Activated T-cell treated with anti-CD3 and anti-CD28 coated beads, Interleukin-2, amount 50 U/mL, for 4 hours (primary cell): ENCODE data around the gene OTC. TPM values are rescaled to one million over a fixed set of nuclear protein-coding genes. Genes with fewer than 3 reads are reported as not detected.

Source experiments
- ATAC-seq, 2 donors: fragments of 200-7000 bp; cut with Tn5 transposase; one replicate each; pipeline ENCODE4 v1.10.0; 2021
- DNase-seq: peaks from one replicate; pipeline ENCODE4 v3.0.0-alpha.2; 2020
- H3K27me3 Mint-ChIP-seq: one replicate; pipeline ENCODE4 v1.8.0; 2021; ENCODE audit warnings: low read depth, mixed read lengths
- H3K36me3 Mint-ChIP-seq: one replicate; pipeline ENCODE4 v1.8.0; 2022; ENCODE audit warnings: mixed read lengths; ENCODE audit not compliant: insufficient read depth
- H3K4me1 Mint-ChIP-seq: one replicate; pipeline ENCODE4 v1.8.0; 2021; ENCODE audit warnings: low read depth, mixed read lengths
- H3K4me3 Mint-ChIP-seq: one replicate; pipeline ENCODE4 v1.8.0; 2021; ENCODE audit warnings: mild to moderate bottlenecking, moderate library complexity, mixed read lengths
- H3K9me3 Mint-ChIP-seq: one replicate; pipeline ENCODE4 v1.8.0; 2021; ENCODE audit warnings: mixed read lengths
- total RNA-seq, 3 donors: library from RNA; stranded (reverse); gene quantifications; one replicate each; pipeline ENCODE4 v1.2.1, GENCODE V29; 2021

The OTC gene
- total RNA-seq, result not detected

DNA sequence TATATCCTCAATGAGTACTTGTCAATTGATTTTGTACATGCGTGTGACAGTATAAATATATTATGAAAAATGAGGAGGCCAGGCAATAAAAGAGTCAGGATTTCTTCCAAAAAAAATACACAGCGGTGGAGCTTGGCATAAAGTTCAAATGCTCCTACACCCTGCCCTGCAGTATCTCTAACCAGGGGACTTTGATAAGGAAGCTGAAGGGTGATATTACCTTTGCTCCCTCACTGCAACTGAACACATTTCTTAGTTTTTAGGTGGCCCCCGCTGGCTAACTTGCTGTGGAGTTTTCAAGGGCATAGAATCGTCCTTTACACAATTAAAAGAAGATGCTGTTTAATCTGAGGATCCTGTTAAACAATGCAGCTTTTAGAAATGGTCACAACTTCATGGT, at the start of gene OTC:
Gene OTC (plus strand): TSS at position 243 of the 400 bp plus-strand sequence. CDS start 93 bp downstream, at position 336.
- Mint-ChIP-seq H3K4me3 (no peak within 1 kb of the TSS), H3K4me1 (no peaks in the 10 kb centered on the region), H3K27me3 (peaks cover 2% of the 10 kb centered on the region), H3K36me3 (no peaks in the 10 kb centered on the region), H3K9me3 (no peaks in the 10 kb centered on the region)
- no peak for DNase-seq
- no peak for ATAC-seq

DNA sequence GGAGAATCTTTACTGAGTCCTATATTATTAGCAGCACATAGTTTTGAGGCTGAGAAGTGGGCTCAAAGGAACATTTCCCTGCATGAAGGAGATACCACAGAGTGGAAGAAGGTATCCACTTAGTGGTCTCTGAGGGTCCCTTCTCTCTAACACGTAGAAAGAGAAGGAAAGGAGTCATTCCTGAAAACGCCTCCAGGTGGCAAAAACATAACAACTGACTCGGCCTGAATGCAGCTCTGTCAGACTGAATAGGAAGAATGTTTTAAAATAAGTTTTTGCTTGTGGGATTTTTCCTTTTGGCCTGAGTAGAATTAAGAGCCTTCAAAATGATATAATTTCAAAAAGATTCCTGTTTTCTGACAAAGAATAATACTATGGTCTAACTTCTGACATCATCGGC, 48.4 kb upstream of the OTC start:
- H3K4me3 Mint-ChIP-seq, result no peak overlapping the region
- no peaks in the 10 kb centered on the region for H3K4me1 Mint-ChIP-seq
- H3K9me3 Mint-ChIP-seq, result no peaks in the 10 kb centered on the region
- peaks cover 7% of the 10 kb centered on the region for H3K36me3 Mint-ChIP-seq
- DNase-seq, result no peak
- ATAC-seq, result no peak
- no peaks in the 10 kb centered on the region for H3K27me3 Mint-ChIP-seq

DNA sequence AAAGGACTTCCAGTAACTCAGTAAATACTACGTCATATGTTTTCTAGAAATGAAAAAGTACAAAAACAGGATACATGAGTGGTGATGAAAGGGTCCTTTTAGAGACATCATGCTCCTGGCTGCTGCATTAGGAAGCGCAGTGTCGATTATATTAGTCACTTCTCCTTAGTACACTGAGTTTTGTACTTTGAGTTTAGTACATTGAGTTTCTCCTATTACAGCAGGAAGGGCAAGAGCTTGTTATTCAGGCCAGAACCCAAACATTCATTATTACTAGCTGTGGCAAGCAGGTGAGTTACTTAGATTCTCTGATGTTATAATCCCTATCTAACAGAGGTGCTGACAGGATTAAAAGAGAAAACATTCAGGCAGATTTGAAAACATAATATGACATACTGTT, 46.4 kb upstream of the OTC start:
- Mint-ChIP-seq H3K4me3 (no peak overlapping the region), H3K9me3 (no peaks in the 10 kb centered on the region), H3K36me3 (peaks cover 7% of the 10 kb centered on the region), H3K27me3 (no peaks in the 10 kb centered on the region), H3K4me1 (no peaks in the 10 kb centered on the region)
- DNase-seq, result no peak
- no peak for ATAC-seq

DNA sequence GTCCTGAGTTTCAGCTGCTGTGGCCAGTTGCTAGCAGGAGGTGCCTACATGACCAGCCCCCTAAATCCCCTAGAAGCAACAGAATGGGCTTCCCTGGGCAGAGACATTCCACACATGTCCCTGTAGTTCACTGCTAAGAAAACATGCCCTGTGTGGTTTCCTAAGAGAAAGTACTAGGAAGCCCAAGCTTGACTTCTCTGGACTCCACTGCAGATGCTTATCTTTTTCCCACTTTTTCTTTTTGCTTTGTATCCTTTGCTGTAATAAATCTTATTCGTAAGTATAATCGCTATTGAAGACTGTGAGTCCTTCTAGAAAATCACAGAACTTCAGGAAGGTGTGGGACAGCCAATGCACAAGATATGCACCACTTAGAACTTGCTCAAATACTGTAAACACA, 40.7 kb upstream of the OTC start:
- DNase-seq, result no peak
- no peak for ATAC-seq
- peaks cover 7% of the 10 kb centered on the region for H3K36me3 Mint-ChIP-seq
- H3K4me3 Mint-ChIP-seq, result no peak overlapping the region
- no peaks in the 10 kb centered on the region for H3K27me3 Mint-ChIP-seq
- H3K9me3 Mint-ChIP-seq, result no peaks in the 10 kb centered on the region
- no peaks in the 10 kb centered on the region for H3K4me1 Mint-ChIP-seq

DNA sequence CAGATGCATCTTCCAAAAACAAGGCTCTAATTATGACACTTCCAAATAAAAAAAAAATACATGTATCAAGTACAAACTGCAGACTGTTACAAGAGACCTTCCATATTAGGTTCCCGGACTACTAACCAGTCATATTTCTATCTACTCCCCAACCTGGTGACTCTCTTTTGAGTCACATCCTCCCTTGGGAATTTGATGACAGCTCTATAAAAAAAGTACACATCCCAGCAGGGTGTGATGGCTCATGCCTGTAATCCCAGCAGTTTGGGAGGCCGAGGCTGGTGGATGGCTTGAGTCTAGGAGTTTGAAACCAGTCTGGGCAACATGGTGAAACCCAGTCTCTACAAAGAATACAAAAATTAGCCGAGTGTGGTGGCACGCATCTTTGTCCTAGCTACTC, 40.0 kb upstream of the OTC start:
- ATAC-seq, result no peak
- Mint-ChIP-seq H3K36me3 (peaks cover 7% of the 10 kb centered on the region), H3K9me3 (no peaks in the 10 kb centered on the region), H3K4me1 (no peaks in the 10 kb centered on the region), H3K27me3 (no peaks in the 10 kb centered on the region), H3K4me3 (no peak overlapping the region)
- DNase-seq, result no peak

DNA sequence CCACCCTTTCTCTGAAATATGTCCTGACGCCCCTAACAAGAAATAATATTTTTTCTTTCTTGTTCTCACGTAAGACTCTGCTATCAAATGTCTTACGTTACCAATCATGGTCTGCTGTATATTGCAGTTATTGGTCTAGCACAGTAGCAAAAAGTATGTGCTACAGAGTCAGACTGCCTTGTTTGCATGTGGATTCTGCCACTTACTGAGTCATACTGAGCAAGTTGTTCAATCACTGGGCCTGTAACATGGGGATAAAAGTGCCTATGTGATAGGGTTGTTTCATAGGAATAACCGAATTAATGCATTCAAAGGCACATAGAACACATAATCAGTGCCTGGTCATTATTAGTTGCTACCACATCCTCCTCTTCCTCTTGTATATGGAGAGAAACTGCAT, 39.2 kb upstream of the OTC start:
- DNase-seq, result no peak
- Mint-ChIP-seq H3K36me3 (peaks cover 4% of the 10 kb centered on the region), H3K4me1 (no peaks in the 10 kb centered on the region), H3K9me3 (no peaks in the 10 kb centered on the region), H3K27me3 (no peaks in the 10 kb centered on the region), H3K4me3 (no peak overlapping the region)
- no peak for ATAC-seq

DNA sequence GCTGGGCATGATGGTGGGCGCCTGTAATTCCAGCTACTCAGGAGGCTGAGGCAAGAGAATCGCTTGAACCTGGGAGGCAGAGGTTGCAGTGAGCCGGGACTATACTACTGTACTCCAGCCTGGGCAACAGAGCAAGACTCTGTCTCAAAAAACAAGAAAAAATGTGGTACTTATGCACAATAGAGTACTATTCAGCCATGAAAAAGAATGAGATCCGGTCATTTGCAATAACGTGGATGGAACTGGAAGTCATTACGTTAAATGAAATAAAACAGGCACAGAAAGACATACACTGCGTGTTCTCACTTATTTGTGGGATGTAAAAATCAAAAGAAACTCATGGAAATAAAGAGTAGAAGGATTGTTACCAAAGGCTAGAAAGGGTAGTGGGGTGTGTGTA, 37.2 kb upstream of the OTC start:
- H3K9me3 Mint-ChIP-seq, result no peaks in the 10 kb centered on the region
- H3K27me3 Mint-ChIP-seq, result no peaks in the 10 kb centered on the region
- H3K36me3 Mint-ChIP-seq, result peaks cover 4% of the 10 kb centered on the region
- H3K4me3 Mint-ChIP-seq, result no peak overlapping the region
- ATAC-seq (no peak), DNase-seq (no peak)
- H3K4me1 Mint-ChIP-seq, result no peaks in the 10 kb centered on the region

DNA sequence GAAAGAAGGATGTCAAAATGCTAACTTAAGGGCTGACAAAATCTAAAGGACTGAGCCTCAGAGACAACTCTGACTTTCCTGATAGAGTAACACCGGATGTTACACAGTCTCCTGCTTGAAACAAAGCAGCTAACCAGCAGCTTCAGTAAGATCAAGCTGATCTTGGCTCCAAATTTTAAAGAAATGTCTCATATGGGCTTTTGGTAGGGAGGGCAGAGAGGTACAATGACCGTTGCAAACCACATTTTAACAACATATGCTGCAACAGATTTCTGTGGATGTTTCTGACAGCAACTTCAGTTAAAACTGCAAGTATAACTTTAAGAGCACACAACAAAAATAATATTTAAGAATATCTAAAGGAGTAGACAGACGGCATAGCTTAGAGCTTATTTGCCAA, 34.2 kb upstream of the OTC start:
- ATAC-seq (no peak), DNase-seq (no peak)
- Mint-ChIP-seq H3K27me3 (no peaks in the 10 kb centered on the region), H3K4me1 (no peaks in the 10 kb centered on the region), H3K9me3 (no peaks in the 10 kb centered on the region), H3K36me3 (peaks cover 11% of the 10 kb centered on the region), H3K4me3 (no peak overlapping the region)

DNA sequence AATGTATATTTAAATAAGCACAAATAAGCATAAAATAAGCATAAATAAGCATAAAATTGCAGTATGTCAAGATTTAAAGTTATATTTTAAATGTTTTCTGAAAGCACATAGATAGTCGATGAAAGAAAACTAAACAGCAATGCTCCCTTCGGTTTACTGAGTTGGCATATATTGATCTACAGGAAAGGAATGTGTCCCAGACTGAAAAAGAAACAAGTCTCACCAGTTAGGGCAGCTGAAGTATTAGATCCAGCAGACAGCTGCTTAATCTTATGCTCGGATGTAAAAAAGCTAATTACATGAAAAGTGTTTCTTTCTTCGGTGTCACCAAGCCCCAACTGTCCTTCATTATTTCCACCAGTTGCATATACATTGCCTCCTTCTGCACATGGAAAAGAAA, 33.8 kb upstream of the OTC start:
- ATAC-seq (no peak), DNase-seq (no peak)
- Mint-ChIP-seq H3K9me3 (no peaks in the 10 kb centered on the region), H3K4me3 (no peak overlapping the region), H3K4me1 (peaks cover 2% of the 10 kb centered on the region), H3K27me3 (no peaks in the 10 kb centered on the region), H3K36me3 (peaks cover 11% of the 10 kb centered on the region)

DNA sequence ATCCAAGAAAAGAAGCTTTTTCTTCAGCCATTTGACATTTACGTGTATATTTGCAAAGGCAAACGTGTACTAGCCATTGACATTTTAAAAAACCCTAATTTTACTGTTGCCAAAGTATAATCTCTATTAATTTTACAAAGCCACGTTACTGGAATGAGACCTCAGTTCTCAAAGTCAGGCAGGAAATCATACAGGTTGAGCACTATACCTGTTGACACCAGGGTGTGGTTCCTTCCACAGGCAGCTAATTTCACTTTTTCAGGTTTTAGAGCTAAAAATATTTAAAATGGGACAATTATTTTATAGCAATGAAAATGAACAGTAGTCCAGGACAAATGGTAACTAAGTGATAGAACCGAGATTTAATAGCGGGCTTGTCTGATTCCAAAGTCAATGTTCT, 31.6 kb upstream of the OTC start:
- DNase-seq (no peak), ATAC-seq (no peak)
- H3K9me3 Mint-ChIP-seq, result no peaks in the 10 kb centered on the region
- peaks cover 7% of the 10 kb centered on the region for H3K36me3 Mint-ChIP-seq
- H3K27me3 Mint-ChIP-seq, result no peaks in the 10 kb centered on the region
- no peak overlapping the region for H3K4me3 Mint-ChIP-seq
- H3K4me1 Mint-ChIP-seq, result peaks cover 9% of the 10 kb centered on the region

DNA sequence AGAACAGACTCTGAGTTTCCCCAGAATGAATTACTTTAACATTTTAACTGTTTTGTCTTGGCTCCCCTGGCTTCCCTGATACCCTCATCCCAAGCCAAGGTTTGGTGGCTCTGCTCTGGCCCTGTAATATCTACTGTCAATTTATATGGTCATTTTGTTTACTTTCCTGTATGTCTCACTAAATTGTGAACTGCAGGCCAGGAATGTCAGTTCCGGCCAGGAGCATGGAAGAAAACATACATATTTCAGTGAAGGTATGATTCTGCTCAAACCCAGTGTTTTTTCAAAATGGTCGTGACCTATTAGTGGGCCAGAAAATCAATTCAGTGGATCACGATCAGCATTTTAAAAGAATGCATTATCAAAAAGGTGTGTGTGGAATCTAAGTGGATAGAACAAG, 26.3 kb upstream of the OTC start:
- Mint-ChIP-seq H3K36me3 (peaks cover 4% of the 10 kb centered on the region), H3K4me3 (peak overlapping the region; percentile 91), H3K9me3 (no peaks in the 10 kb centered on the region), H3K4me1 (peaks cover 23% of the 10 kb centered on the region), H3K27me3 (no peaks in the 10 kb centered on the region)
- ATAC-seq, result no peak
- DNase-seq, result no peak

DNA sequence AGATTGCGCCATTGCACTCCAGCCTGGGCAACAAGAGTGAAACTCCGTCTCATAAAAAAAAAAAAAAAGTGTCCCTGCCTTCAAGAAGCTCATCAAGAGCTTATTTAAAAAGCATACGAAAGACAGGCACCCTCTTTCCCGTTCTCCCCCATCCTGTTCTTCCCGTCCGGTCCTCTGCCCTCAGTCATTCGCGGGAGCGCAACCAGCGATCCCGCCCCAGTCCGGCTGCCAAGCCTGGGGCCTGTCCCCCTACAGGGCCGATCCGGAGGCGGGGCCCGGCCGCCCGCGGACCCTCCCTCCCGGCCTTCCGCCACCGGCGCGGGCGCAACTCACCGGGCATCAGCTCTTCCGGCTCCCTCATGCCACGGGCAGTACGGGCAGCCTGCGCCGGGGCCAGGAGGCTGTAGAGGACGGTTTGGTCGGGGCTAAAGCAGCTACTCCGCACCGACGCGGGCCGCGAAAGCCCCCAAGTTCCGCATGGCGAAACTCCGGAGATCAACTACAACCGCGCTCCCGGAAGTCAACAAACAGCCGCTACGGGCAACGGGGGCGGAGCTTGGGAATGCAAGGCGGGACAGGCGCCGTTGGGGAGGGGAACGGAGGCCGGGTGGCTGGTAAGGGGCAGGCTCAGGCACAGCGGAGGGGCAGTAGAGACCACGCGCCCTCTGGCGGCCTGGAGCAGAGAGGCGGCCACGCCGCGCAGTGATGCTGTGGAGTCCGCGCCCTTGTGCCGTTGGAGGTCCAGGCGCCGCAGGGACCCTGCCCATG, 25.2 kb upstream of the OTC start, which contains the start of gene RPGR:
Gene RPGR (minus strand): TSS at position 503 of the 768 bp plus-strand sequence. CDS start 142 bp downstream, at position 361.
- H3K9me3 Mint-ChIP-seq, result no peaks in the 10 kb centered on the region
- H3K36me3 Mint-ChIP-seq, result no peaks in the 10 kb centered on the region
- DNase-seq (peak; percentile 83), ATAC-seq (peak; percentile 96 to 97)
- peaks cover 23% of the 10 kb centered on the region for H3K4me1 Mint-ChIP-seq
- no peaks in the 10 kb centered on the region for H3K27me3 Mint-ChIP-seq
- H3K4me3 Mint-ChIP-seq, result peak within 1 kb of the TSS; percentile 91

DNA sequence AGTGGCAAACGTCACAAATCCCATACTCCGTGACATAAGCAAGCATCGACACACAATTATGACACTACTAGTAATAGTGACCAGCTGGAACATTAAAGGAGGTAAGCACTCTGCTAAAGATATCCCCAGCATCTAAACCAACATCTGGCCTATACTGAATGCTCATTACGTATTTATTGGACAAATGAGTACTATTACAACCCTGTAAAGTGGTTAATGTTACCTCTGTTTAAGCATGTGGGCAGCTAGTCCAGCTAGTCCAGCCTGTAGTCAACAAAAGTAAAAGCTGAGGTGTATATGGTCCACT, 24.7 kb upstream of the OTC start:
- Mint-ChIP-seq H3K9me3 (no peaks in the 10 kb centered on the region), H3K4me1 (peaks cover 23% of the 10 kb centered on the region), H3K36me3 (no peaks in the 10 kb centered on the region), H3K4me3 (peak overlapping the region; percentile 91), H3K27me3 (peaks cover 2% of the 10 kb centered on the region)
- ATAC-seq, result peak in 1 of 2 donors; percentile 5
- DNase-seq, result no peak

DNA sequence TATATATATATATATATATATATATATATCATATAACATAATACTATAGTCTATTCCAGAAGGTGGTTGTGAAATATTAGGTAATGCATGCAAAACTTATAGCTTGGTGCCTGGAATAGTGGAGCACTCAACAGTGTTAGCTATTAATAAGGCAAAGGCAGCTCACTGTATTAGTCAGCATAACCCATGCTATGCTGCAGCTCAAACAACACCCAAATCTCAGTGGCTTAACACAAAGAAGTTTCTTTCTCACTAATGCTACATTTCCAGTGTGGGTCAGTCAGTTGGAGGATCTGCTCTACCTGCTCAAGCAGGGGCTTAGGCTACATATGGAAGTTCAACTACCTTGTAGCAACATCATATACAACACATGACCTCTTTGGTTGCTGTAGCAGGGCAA, 19.9 kb upstream of the OTC start:
- ATAC-seq, result no peak
- H3K4me3 Mint-ChIP-seq, result no peak overlapping the region

DNA sequence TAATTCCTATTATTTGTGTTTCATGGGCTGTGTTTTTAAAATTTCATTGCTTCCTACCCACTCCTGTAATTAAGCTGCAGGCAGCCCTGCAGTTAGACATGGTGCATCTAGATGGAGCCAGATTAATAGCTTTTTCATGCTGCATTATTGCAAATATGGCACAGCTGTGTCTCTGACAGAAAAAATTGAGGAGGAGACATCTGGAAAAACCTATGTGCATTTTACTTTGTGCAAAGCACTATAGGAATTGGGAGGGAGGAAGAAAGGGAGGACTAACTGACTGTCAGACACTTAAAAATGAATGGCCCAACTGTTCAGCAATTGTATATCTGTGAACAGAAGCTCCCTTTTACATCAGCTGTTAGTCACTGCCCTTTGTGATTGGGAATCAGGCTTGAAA, 17.0 kb upstream of the OTC start:
- DNase-seq, result no peak
- no peak for ATAC-seq
- H3K27me3 Mint-ChIP-seq, result peaks cover 2% of the 10 kb centered on the region

More for the DNA sequence above, 19.9 kb upstream of the OTC start:
- Mint-ChIP-seq H3K27me3 (peaks cover 2% of the 10 kb centered on the region), H3K4me1 (peaks cover 10% of the 10 kb centered on the region), H3K9me3 (no peaks in the 10 kb centered on the region), H3K36me3 (no peaks in the 10 kb centered on the region)
- DNase-seq, result no peak

More for the DNA sequence above, 17.0 kb upstream of the OTC start:
- H3K4me3 Mint-ChIP-seq, result no peak overlapping the region
- no peaks in the 10 kb centered on the region for H3K36me3 Mint-ChIP-seq
- H3K9me3 Mint-ChIP-seq, result no peaks in the 10 kb centered on the region
- H3K4me1 Mint-ChIP-seq, result no peaks in the 10 kb centered on the region
